ENCODE results near the gene ITGA7.
A peak's percentile ranks its signal among the peaks of the same experiment; 100 is the strongest.

ITGA7 gene

DNA sequence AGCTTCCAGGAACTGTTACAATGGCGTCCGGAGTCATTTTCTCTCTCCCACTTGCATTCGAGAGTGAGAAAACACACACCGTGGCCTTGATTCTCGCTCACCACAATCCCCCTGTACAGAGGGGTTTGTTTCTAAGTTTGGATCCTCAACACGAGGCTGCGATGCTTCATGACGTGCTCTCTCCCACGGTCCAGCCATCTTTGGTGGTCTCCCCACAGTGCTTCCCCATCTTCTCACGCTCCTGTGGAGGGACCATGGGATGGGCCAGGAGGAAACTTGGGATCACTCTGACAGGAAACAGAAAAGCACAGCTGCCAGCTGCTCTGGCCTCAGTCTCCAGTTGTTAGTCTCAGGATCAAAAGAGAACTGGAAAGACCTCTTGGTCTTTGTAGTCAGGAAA lies 42.9 kb downstream of the ITGA7 start:
- TF ChIP-seq EP300 (IDR thresholded peaks at IDR 0.05; ENCODE audit: borderline replicate concordance) = no peak
- TF ChIP-seq USF1 (IDR thresholded peaks at IDR 0.05) = no peak
- no peak for TF ChIP-seq NFIC (IDR thresholded peaks at IDR 0.05)
- TF ChIP-seq EGR1 (IDR thresholded peaks at IDR 0.05) = no peak
- TF ChIP-seq MAX (IDR thresholded peaks at IDR 0.05) = no peak
- TF ChIP-seq CREB1 (IDR thresholded peaks at IDR 0.05; ENCODE audit: low read depth) = no peak
- no peak for TF ChIP-seq YY1 (IDR thresholded peaks at IDR 0.05; ENCODE audit: low read depth)

- TF ChIP-seq TCF12 (IDR thresholded peaks at IDR 0.05; ENCODE audit: low read depth) (no peak), NFIC (IDR thresholded peaks at IDR 0.05) (no peak), CEBPB (IDR thresholded peaks at IDR 0.05) (no peak), TEAD4 (IDR thresholded peaks at IDR 0.05) (no peak)
Observed at GRCh38 chr12:55663391-55663790, 44.3 kb downstream of the ITGA7 start.

DNA sequence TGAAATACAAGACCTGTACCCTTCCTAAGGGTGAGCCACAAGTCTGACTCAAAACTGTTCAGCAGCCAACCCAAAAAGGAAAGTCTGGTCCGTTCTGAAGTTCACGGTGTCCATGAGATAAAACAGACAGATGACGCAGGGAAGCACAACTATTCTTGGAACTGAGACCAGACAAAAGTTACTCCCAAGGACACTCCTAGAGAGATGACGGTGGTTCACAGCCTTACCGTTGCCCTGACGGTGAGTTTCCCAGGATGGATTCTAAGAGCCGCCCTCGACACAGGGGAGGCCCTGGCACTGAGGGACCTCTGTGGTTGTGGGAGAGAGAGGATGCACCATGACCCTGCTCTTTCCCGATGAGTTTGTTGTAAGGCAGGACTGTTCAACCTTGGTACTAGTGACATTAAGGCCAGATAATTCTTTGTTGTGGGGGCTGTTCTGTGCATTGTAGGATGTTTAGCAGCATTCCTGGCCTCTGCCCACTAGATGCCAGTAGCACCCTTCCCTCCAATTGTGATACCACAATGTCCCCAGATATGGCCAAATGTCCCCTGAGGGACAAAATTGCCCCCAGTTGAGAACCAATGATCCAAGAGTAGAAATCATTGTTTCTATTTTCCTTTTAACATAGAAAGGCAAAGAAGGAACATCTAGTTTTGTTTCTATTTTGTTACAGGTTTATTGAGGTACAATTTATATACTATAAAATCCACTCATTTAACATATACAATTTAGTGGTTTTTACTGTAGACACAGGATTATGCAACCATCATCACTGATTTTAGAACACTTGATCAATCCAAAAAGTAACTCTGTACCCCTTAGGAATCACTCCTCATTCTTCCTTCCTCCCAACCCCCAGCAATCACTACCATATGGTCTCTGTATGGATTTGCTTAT lies 48.0 kb downstream of the ITGA7 start:
- no peak for TF ChIP-seq ZBTB7A (IDR thresholded peaks at IDR 0.05; ENCODE audit: low read depth)
- TF ChIP-seq RAD21 (IDR thresholded peaks at IDR 0.05; ENCODE audit: low read depth) = peak; percentile 88
- TF ChIP-seq TEAD4 (IDR thresholded peaks at IDR 0.05) = 0 out of 2 replicates have a peak, but pooled peaks have one; percentile 32

DNA sequence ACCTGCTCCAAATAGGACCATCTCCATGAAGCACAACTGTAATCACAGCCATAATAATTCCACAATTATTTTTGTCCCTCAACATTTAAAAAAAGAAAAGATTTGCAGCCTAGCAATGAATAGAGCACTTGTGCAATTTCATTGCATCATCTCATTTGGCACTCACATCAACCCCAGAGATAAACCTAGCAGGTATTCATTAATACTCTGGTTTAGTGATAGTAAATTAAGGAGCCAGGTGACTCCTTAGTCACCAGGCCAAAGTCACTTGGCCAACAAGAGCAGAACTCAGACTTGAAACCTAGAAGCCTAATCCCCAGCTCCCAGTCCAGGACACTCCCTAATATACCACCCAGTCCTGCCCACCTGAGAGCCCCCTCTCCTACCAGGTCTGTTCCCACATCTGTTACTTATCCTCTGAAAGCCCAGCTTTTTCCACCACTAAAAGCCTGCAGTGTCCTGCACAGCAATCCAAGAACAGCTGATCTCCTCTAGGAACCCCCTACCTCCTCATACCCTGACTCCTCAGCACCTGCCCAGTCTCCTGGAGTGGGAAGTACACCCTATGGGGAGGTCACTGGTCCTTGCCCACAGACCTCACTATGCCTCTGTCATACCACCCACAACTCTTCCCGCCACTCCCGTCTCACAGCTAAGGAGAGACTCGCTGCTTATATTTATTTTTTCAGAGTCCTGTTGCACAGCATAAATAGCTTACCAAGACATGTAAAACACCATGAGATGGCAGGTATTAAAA lies 48.9 kb downstream of the ITGA7 start:
- TF ChIP-seq USF1 (IDR thresholded peaks at IDR 0.05) (no peak), FOXM1 (IDR thresholded peaks at IDR 0.05; ENCODE audit: borderline replicate concordance, low read depth) (no peak), TAF1 (IDR thresholded peaks at IDR 0.05; ENCODE audit: low read depth) (no peak), REST (IDR thresholded peaks at IDR 0.05; ENCODE audit: low read depth) (no peak), ZBTB7A (IDR thresholded peaks at IDR 0.05; ENCODE audit: low read depth) (no peak), MAX (IDR thresholded peaks at IDR 0.05) (no peak), TEAD4 (IDR thresholded peaks at IDR 0.05) (no peak), RAD21 (IDR thresholded peaks at IDR 0.05; ENCODE audit: low read depth) (no peak), EGR1 (IDR thresholded peaks at IDR 0.05) (no peak), NFIC (IDR thresholded peaks at IDR 0.05) (no peak), CEBPB (IDR thresholded peaks at IDR 0.05) (no peak), YY1 (IDR thresholded peaks at IDR 0.05; ENCODE audit: low read depth) (no peak), CREB1 (IDR thresholded peaks at IDR 0.05; ENCODE audit: low read depth) (no peak), EP300 (IDR thresholded peaks at IDR 0.05; ENCODE audit: borderline replicate concordance) (no peak), TCF12 (IDR thresholded peaks at IDR 0.05; ENCODE audit: low read depth) (no peak)

- TF ChIP-seq REST (IDR thresholded peaks at IDR 0.05; ENCODE audit: low read depth) = no peak
- TF ChIP-seq NFIC (IDR thresholded peaks at IDR 0.05) = no peak
- no peak for TF ChIP-seq EGR1 (IDR thresholded peaks at IDR 0.05)
- TF ChIP-seq FOXM1 (IDR thresholded peaks at IDR 0.05; ENCODE audit: borderline replicate concordance, low read depth) = no peak
- no peak for TF ChIP-seq TAF1 (IDR thresholded peaks at IDR 0.05; ENCODE audit: low read depth)
- TF ChIP-seq USF1 (IDR thresholded peaks at IDR 0.05) = no peak
- no peak for TF ChIP-seq TCF12 (IDR thresholded peaks at IDR 0.05; ENCODE audit: low read depth)
- TF ChIP-seq EP300 (IDR thresholded peaks at IDR 0.05; ENCODE audit: borderline replicate concordance) = no peak
- no peak for TF ChIP-seq YY1 (IDR thresholded peaks at IDR 0.05; ENCODE audit: low read depth)
- TF ChIP-seq TEAD4 (IDR thresholded peaks at IDR 0.05) = no peak
- no peak for TF ChIP-seq CEBPB (IDR thresholded peaks at IDR 0.05)
- no peak for TF ChIP-seq ZBTB7A (IDR thresholded peaks at IDR 0.05; ENCODE audit: low read depth)
- TF ChIP-seq RAD21 (IDR thresholded peaks at IDR 0.05; ENCODE audit: low read depth) = no peak
- no peak for TF ChIP-seq MAX (IDR thresholded peaks at IDR 0.05)
- TF ChIP-seq CREB1 (IDR thresholded peaks at IDR 0.05; ENCODE audit: low read depth) = no peak
Observed at GRCh38 chr12:55658212-55658611, 49.5 kb downstream of the ITGA7 start.

Measured in Ishikawa (cell line).